Measurements from ENCODE around the gene GRIN2C. TPM values are rescaled to one million over a fixed set of nuclear protein-coding genes. Genes with fewer than 3 reads are reported as not detected.
"Not testable (repeated sequence)": the region's sequence is repeated elsewhere in the genome, so short reads cannot be mapped to it uniquely, and the experiment has no call there.

Gene GRIN2C
- total RNA-seq = 0.31 TPM
- polyA plus RNA-seq (ENCODE audit: insufficient read depth, low read depth, low replicate concordance) = 0.15 TPM
- long read RNA-seq, donor 1 = 0 reads
- long read RNA-seq, donor 2 = 0 reads
- long read RNA-seq, donor 3 = 0 reads
- long read RNA-seq, donor 4 = 0 reads
- long read RNA-seq, donor 5 = 0 reads
- long read RNA-seq, donor 6 = 0 reads
- long read RNA-seq, donor 7, partial matches to known transcripts = 0 of 2 reads
- long read RNA-seq, donor 7, other reads (novel, unspliced or antisense) = 2 of 2 reads
- long read RNA-seq, donor 8 = 0 reads
- long read RNA-seq, donor 9 = 0 reads
- long read RNA-seq, donor 10 = 0 reads

DNA sequence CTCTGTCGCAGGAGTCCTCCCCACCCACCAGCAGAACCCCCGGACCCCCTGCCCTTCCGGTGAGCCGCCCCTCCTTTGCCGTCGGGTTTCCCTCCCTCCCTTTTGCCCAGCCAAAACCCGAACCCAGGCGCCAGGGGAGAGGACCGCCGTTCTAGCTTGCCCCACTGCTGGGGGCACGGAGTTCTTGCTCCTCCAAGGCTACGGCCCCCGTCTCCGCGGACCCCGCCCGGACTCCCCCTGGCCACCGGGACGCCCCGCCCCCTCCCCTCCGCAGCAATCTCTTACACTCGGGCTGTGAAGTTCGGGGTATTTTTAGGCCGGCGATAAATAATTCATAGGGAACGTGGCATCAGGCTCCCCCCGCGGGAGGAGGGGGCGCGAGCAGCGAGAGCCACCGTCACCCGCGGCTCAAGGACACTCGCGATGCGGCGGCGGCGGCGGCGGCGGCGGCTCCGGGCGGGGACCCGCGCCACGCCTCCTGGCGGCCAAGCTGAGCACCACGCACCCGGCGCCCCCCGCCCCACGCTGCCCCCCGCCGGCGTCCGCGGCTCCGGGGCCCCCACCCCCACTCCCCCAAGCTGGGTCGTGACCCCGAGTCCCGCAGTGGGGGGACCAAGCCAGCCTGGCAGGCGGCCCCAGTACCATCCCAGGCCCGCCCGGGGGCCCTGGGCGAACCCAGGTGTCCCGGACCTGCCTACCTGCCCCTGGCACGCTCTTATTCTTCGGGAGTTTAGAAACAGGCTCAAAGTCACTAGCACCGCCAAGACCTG, at the start of gene GRIN2C:
Gene GRIN2C, minus strand, starts transcription at position 427 of the 770 bp plus-strand sequence. CDS start 4,793 bp downstream, outside the sequence.
- DNase-seq (peak in 1 of 5 donors; percentile 64), FAIRE-seq (no peak)
- TF ChIP-seq, protein P1, sequence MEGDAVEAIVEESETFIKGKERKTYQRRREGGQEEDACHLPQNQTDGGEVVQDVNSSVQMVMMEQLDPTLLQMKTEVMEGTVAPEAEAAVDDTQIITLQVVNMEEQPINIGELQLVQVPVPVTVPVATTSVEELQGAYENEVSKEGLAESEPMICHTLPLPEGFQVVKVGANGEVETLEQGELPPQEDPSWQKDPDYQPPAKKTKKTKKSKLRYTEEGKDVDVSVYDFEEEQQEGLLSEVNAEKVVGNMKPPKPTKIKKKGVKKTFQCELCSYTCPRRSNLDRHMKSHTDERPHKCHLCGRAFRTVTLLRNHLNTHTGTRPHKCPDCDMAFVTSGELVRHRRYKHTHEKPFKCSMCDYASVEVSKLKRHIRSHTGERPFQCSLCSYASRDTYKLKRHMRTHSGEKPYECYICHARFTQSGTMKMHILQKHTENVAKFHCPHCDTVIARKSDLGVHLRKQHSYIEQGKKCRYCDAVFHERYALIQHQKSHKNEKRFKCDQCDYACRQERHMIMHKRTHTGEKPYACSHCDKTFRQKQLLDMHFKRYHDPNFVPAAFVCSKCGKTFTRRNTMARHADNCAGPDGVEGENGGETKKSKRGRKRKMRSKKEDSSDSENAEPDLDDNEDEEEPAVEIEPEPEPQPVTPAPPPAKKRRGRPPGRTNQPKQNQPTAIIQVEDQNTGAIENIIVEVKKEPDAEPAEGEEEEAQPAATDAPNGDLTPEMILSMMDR (IDR thresholded peaks at IDR 0.05; ENCODE audit: borderline replicate concordance, extremely low read depth, insufficient read depth) = no peak
- Histone ChIP-seq H3K9ac (ENCODE audit: low read length in 3 of 3) (no peak within 1 kb of the TSS), H3K27me3 (ENCODE audit: control insufficient read depth, insufficient read depth, low read length) (peaks cover 25% of the 10 kb centered on the region), H3K4me1 (ENCODE audit: control insufficient read depth in 2 of 3, insufficient read depth in 2 of 3, low read depth in 1 of 3, low read length in 3 of 3) (peaks cover 0 to 5% (median 2%) of the 10 kb centered on the region in 3 donors), H3K27ac (ENCODE audit: low read depth in 2 of 2, low read length in 2 of 2) (no peak within 1 kb of the TSS), H3K36me3 (ENCODE audit: control insufficient read depth in 2 of 3, insufficient read depth in 3 of 3, low read length in 3 of 3) (no peaks in the 10 kb centered on the region), H3K9me3 (ENCODE audit: control insufficient read depth in 2 of 3, insufficient read depth in 1 of 3, low read length in 3 of 3) (no peaks in the 10 kb centered on the region), H3K4me3 (ENCODE audit: low read length in 3 of 3) (no peak within 1 kb of the TSS)
- intact Hi-C loops (cut with DNase I) = loop anchor here (5.0 to 10.0 kb wide), 2 partner anchors 67 to 115 kb away; partner anchors contain the start of gene NHERF1

DNA sequence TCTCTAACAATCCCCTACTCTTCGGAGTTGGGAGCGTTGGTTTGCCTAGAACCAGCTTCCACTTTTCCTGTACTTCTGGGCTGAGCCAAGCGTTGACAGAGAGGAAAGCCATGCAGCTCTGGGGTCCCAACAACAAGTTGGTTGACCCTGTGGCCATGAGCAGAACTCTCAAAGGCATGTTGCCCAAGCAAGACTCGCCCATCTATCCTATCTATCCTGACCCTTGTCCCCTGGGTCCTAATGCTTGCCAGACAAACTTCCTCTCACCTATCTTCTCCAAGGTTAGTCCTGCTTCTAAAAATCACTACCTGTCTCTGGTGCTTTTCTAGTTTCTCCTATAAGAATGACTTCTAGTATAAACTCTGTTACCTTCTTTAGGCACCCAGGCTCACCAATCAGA, 49.4 kb upstream of the GRIN2C start:
- FAIRE-seq; DNase-seq; H3K27ac ChIP-seq (ENCODE audit: low read depth in 2 of 2, low read length in 2 of 2); H3K9ac ChIP-seq (ENCODE audit: low read length in 3 of 3); intact Hi-C loops (cut with DNase I); H3K4me3 ChIP-seq (ENCODE audit: low read length in 3 of 3); H3K27me3 ChIP-seq (ENCODE audit: control insufficient read depth, insufficient read depth, low read length); H3K9me3 ChIP-seq (ENCODE audit: control insufficient read depth in 2 of 3, insufficient read depth in 1 of 3, low read length in 3 of 3); H3K36me3 ChIP-seq (ENCODE audit: control insufficient read depth in 2 of 3, insufficient read depth in 3 of 3, low read length in 3 of 3); H3K4me1 ChIP-seq (ENCODE audit: control insufficient read depth in 2 of 3, insufficient read depth in 2 of 3, low read depth in 1 of 3, low read length in 3 of 3): not testable (repeated sequence)

DNA sequence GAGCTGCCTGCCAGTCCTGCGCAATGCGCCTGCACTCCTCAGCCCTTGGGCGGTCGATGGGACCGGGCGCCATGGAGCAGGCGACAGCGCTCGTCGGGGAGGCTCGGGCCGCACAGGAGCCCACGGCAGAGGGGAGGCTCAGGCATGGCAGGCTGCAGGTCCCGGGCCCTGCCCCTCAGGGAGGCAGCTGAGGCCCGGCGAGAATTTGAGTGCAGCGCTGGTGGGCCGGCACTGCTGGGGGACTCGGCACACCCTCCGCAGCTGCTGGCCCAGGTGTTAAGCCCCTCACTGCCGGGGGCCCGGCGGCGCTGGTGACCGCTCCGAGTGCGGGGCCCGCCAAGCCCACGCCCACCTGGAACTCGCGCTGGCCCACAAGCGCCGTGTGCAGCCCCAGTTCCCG, 47.3 kb upstream of the GRIN2C start:
- H3K9me3 ChIP-seq (ENCODE audit: control insufficient read depth in 2 of 3, insufficient read depth in 1 of 3, low read length in 3 of 3) = no peaks in the 10 kb centered on the region
- no peaks in the 10 kb centered on the region for H3K27me3 ChIP-seq (ENCODE audit: control insufficient read depth, insufficient read depth, low read length)
- H3K4me1 ChIP-seq (ENCODE audit: control insufficient read depth in 2 of 3, insufficient read depth in 2 of 3, low read depth in 1 of 3, low read length in 3 of 3) = no peaks in the 10 kb centered on the region
- FAIRE-seq (no peak), DNase-seq (no peak)
- H3K36me3 ChIP-seq (ENCODE audit: control insufficient read depth in 2 of 3, insufficient read depth in 3 of 3, low read length in 3 of 3) = no peaks in the 10 kb centered on the region
- H3K9ac ChIP-seq (ENCODE audit: low read length in 3 of 3) = no peak overlapping the region
- no peak overlapping the region for H3K27ac ChIP-seq (ENCODE audit: low read depth in 2 of 2, low read length in 2 of 2)
- no peak overlapping the region for H3K4me3 ChIP-seq (ENCODE audit: low read length in 3 of 3)
- intact Hi-C loops (cut with DNase I) = no loop called here
- TF ChIP-seq, protein P1 (IDR thresholded peaks at IDR 0.05; ENCODE audit: borderline replicate concordance, extremely low read depth, insufficient read depth) = no peak

DNA sequence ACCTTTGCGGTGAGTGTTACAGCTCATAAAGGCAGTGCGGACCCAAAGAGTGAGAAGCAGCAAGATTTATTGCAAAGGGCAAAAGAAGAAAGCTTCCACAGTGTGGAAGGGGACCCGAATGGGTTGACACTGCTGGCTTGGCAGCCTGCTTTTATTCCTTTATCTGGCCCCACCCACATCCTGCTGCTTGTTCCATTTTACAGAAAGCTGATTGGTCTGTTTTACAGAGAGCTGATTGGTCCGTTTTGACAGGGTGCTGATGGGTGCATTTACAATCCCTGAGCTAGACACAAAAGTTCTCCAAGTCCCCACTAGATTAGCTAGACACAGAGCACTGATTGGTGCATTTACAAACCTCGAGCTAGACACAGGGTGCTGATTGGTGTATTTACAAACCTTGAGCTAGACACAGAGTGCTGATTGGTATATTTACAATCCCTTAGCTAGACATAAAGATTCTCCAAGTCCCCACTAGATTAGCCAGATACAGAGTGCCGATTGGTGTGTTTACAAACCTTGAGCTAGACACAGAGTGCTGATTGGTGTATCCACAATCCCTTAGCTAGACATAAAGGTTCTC, 46.6 kb upstream of the GRIN2C start:
- H3K27me3 ChIP-seq (ENCODE audit: control insufficient read depth, insufficient read depth, low read length); H3K4me3 ChIP-seq (ENCODE audit: low read length in 3 of 3); DNase-seq; intact Hi-C loops (cut with DNase I); H3K36me3 ChIP-seq (ENCODE audit: control insufficient read depth in 2 of 3, insufficient read depth in 3 of 3, low read length in 3 of 3); FAIRE-seq; H3K9me3 ChIP-seq (ENCODE audit: control insufficient read depth in 2 of 3, insufficient read depth in 1 of 3, low read length in 3 of 3); H3K4me1 ChIP-seq (ENCODE audit: control insufficient read depth in 2 of 3, insufficient read depth in 2 of 3, low read depth in 1 of 3, low read length in 3 of 3); H3K9ac ChIP-seq (ENCODE audit: low read length in 3 of 3); H3K27ac ChIP-seq (ENCODE audit: low read depth in 2 of 2, low read length in 2 of 2): not testable (repeated sequence)
